IPS-NIHi7 (cell line): ENCODE data around the gene HMGCS2.

Source experiments
- DNase-seq: peaks from one replicate; pipeline ENCODE4 v3.0.0; 2012; ENCODE audit warnings: mixed read lengths; ENCODE audit errors: extremely low spot score

The HMGCS2 gene

DNA sequence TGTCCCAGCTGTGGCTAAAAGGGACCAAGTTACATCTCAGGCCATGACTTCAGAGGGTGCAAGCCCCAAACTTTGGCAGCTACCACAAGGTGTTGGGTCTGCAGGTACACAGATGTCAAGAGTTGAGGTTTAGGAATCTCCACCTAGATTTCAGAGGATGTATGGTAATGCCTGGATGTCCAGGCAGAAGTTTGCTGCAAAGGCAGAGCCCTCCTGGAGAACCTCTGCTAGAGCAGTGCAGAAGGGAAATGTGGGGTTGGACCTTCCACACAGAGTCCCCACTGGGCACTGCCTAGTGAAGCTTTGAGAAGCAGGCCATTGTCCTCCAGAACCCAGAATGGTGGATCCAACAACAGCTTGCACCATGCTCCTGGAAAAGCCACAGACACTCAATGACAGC is 67.0 kb downstream of the HMGCS2 start:
- no peak for DNase-seq

DNA sequence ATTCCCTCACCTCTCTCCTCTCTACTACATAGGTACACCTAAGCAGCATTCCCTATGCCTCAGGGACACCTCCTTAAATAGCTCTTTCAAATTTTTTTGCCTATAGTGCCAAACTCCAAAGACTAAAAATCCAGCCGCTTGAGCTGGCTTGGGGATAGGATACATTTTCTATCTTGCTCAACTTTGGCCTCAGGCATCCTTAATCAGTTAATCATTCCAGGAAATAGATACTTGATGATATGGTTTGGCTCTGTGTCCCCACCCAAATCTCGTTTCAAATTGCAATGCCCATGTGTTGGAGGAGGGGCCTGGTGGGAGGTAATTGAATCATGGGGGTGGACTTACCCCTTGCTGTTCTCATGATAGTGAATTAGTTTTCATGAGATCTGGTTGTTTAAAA is 68.4 kb downstream of the HMGCS2 start:
- DNase-seq: no peak
